ENCODE results near the gene EFCAB6. TPM values are rescaled to one million over a fixed set of nuclear protein-coding genes. Genes with fewer than 3 reads are reported as not detected.

Gene EFCAB6
- total RNA-seq, 1 experiment from 2014 or later = 2.5 TPM

- Histone ChIP-seq H3K27me3 (ENCODE audit: insufficient read depth, low read depth) (peaks cover 89% of the 10 kb centered on the region), H3K4me2 (no peak overlapping the region), H3K27ac (no peak overlapping the region), H3K4me3 (no peak overlapping the region), H3K9me2 (ENCODE audit: insufficient read depth) (no peaks in the 10 kb centered on the region), H3F3A (ENCODE audit: insufficient read depth, low read depth) (no peaks in the 10 kb centered on the region), H4K20me1 (ENCODE audit: insufficient read depth) (no peaks in the 10 kb centered on the region), H3K79me2 (ENCODE audit: low read depth) (no peaks in the 10 kb centered on the region), H3K36me3 (ENCODE audit: low read depth) (no peaks in the 10 kb centered on the region), H2AFZ (no peak overlapping the region), H3K4me1 (replicated peaks; ENCODE audit: insufficient read depth) (no peaks in the 10 kb centered on the region), H3K9me3 (ENCODE audit: insufficient read depth, low read depth) (no peaks in the 10 kb centered on the region)
- no peak for DNase-seq
- intact Hi-C loops (cut with micrococcal nuclease; ENCODE audit: unreplicated experiment) = no loop called here
- no TSS peak for BruUV-seq (replicated peaks)
- ChIA-PET POLR2A (ENCODE audit: unreplicated experiment) (no interaction called here), CTCF (no interaction called here)
- no peak for TF ChIP-seq EZH2 (IDR thresholded peaks at IDR 0.05; ENCODE audit: low read depth)
- TF ChIP-seq, protein P1, sequence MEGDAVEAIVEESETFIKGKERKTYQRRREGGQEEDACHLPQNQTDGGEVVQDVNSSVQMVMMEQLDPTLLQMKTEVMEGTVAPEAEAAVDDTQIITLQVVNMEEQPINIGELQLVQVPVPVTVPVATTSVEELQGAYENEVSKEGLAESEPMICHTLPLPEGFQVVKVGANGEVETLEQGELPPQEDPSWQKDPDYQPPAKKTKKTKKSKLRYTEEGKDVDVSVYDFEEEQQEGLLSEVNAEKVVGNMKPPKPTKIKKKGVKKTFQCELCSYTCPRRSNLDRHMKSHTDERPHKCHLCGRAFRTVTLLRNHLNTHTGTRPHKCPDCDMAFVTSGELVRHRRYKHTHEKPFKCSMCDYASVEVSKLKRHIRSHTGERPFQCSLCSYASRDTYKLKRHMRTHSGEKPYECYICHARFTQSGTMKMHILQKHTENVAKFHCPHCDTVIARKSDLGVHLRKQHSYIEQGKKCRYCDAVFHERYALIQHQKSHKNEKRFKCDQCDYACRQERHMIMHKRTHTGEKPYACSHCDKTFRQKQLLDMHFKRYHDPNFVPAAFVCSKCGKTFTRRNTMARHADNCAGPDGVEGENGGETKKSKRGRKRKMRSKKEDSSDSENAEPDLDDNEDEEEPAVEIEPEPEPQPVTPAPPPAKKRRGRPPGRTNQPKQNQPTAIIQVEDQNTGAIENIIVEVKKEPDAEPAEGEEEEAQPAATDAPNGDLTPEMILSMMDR (conservative IDR thresholded peaks at IDR 0.05) = no peak
Measured at GRCh38 chr22:43520632-43521039, 291.5 kb downstream of the EFCAB6 start.

DNA sequence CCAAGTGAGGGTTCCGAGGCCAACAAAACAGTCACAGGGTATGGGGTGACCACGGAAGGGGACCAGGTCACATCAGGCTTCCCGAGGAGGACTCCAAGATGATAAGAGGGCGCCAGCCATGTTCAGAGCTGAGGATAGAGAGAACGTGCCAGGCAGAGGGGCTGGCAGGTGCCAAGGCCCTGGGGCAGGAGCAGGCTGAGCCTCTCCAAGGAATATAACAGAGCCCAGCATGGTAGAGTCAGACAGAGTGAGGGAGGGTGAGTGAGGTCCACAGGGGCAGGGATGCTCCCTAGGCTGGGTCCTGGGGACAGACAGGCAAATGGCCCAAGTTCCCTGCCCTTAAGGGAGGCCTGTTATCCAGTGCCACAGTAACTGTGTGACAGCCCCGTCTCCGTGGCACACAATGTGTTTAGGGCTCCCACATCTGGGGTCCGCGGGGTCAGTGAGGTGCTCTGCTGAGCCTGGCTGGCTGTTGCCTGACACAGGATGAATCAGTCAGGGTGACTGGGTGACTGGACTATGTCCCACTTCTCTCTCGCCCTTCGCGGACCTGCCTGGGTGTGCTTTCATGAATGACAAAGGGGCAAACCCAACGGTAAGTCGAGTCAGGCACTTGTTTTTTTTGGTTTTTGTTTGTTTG is 295.0 kb downstream of the EFCAB6 start:
- no peaks in the 10 kb centered on the region for H3F3A ChIP-seq (ENCODE audit: insufficient read depth, low read depth)
- peaks cover 90% of the 10 kb centered on the region for H3K27me3 ChIP-seq (ENCODE audit: insufficient read depth, low read depth)
- no peak overlapping the region for H2AFZ ChIP-seq
- no peaks in the 10 kb centered on the region for H3K4me1 ChIP-seq (replicated peaks; ENCODE audit: insufficient read depth)
- no peaks in the 10 kb centered on the region for H4K20me1 ChIP-seq (ENCODE audit: insufficient read depth)
- no peak overlapping the region for H3K4me2 ChIP-seq
- intact Hi-C loops (cut with micrococcal nuclease; ENCODE audit: unreplicated experiment) = no loop called here
- H3K4me3 ChIP-seq = no peak overlapping the region
- DNase-seq = no peak
- BruUV-seq (replicated peaks) = no TSS peak
- no peak overlapping the region for H3K27ac ChIP-seq
- no peaks in the 10 kb centered on the region for H3K79me2 ChIP-seq (ENCODE audit: low read depth)
- ChIA-PET POLR2A (ENCODE audit: unreplicated experiment) (no interaction called here), CTCF (no interaction called here)
- TF ChIP-seq, protein P1 (conservative IDR thresholded peaks at IDR 0.05) = no peak
- TF ChIP-seq EZH2 (IDR thresholded peaks at IDR 0.05; ENCODE audit: low read depth) = no peak
- H3K36me3 ChIP-seq (ENCODE audit: low read depth) = no peaks in the 10 kb centered on the region
- H3K9me3 ChIP-seq (ENCODE audit: insufficient read depth, low read depth) = no peaks in the 10 kb centered on the region
- no peaks in the 10 kb centered on the region for H3K9me2 ChIP-seq (ENCODE audit: insufficient read depth)

DNA sequence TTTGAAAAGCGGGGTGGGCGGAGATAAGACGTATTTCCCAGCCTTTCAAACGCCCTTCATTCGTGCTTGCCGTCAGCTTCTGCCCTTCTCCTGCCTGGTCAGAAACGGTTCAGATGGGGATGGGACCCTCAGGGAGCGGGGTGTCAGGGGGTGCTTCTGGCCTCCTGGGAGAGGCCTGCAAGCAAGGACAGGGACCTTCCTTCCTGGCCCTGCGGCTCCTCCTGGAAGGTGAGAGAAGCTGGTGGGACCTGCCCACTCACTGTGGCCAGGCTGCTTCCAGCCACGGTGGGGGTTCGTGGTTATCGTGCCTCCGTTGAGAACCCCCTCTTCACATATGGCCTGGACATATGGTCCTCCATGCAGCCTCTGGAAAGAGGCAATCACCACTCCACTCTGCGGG is 295.7 kb downstream of the EFCAB6 start:
- ChIA-PET CTCF (no interaction called here), POLR2A (ENCODE audit: unreplicated experiment) (no interaction called here)
- DNase-seq = no peak
- no peaks in the 10 kb centered on the region for H3F3A ChIP-seq (ENCODE audit: insufficient read depth, low read depth)
- H4K20me1 ChIP-seq (ENCODE audit: insufficient read depth) = no peaks in the 10 kb centered on the region
- intact Hi-C loops (cut with micrococcal nuclease; ENCODE audit: unreplicated experiment) = no loop called here
- no peak overlapping the region for H2AFZ ChIP-seq
- no peaks in the 10 kb centered on the region for H3K9me2 ChIP-seq (ENCODE audit: insufficient read depth)
- no peaks in the 10 kb centered on the region for H3K9me3 ChIP-seq (ENCODE audit: insufficient read depth, low read depth)
- H3K4me1 ChIP-seq (replicated peaks; ENCODE audit: insufficient read depth) = no peaks in the 10 kb centered on the region
- H3K36me3 ChIP-seq (ENCODE audit: low read depth) = no peaks in the 10 kb centered on the region
- H3K79me2 ChIP-seq (ENCODE audit: low read depth) = no peaks in the 10 kb centered on the region
- H3K4me3 ChIP-seq = no peak overlapping the region
- no peak for TF ChIP-seq EZH2 (IDR thresholded peaks at IDR 0.05; ENCODE audit: low read depth)
- TF ChIP-seq, protein P1 (conservative IDR thresholded peaks at IDR 0.05) = no peak
- no peak overlapping the region for H3K4me2 ChIP-seq
- H3K27me3 ChIP-seq (ENCODE audit: insufficient read depth, low read depth) = peaks cover 92% of the 10 kb centered on the region
- BruUV-seq (replicated peaks) = no TSS peak
- no peak overlapping the region for H3K27ac ChIP-seq

All from PC-9 (cell line).